Caco-2 (cell line): ENCODE results near the gene RNPS1. TPM values are rescaled to one million over a fixed set of nuclear protein-coding genes. Genes with fewer than 3 reads are reported as not detected.
A peak's percentile ranks its signal among the peaks of the same experiment; 100 is the strongest.

Experiments
- BruUV-seq: library from RNA; stranded (reverse); fragments of 400-500 nt; replicated peaks from 2 replicates; lab custom pipeline; 2021; lab: Mats Ljungman, UMichigan
- CTCF ChIA-PET: fragments of 300-600 bp; sonication (Branson Sonifier 250); formaldehyde crosslinking; loops from one replicate; lab custom pipeline; 2022; ENCODE audit warnings: antibody characterized with exemption; lab: Charles Lee
- POLR2A ChIA-PET: fragments of 300-600 bp; sonication (Branson Sonifier 250); formaldehyde crosslinking; loops from one replicate; lab custom pipeline; 2022; ENCODE audit warnings: antibody characterized with exemption; lab: Charles Lee
- DNase-seq, 2 experiments: peaks; one replicate each; pipeline versions ENCODE4 v3.0.0 to v3.0.0-alpha.2; 2020 to 2022
- H3K27me3 ChIP-seq: replicated peaks from 2 replicates; pipeline ENCODE4 v1.6.0; 2011; ENCODE audit warnings: low read length; ENCODE audit not compliant: control insufficient read depth, insufficient read depth
- H3K36me3 ChIP-seq: 2 replicates; pipeline ENCODE4 v1.5.1; 2011; ENCODE audit warnings: low read length; ENCODE audit not compliant: control insufficient read depth, insufficient read depth
- H3K4me1 ChIP-seq: fragments of 250-450 bp; sonication (Bioruptor Pico); 2 replicates; pipeline ENCODE4 v1.5.1; 2020; ENCODE audit warnings: mild to moderate bottlenecking
- H3K4me3 ChIP-seq: 2 replicates; pipeline ENCODE4 v1.5.1; 2011; ENCODE audit warnings: low read depth, mild to moderate bottlenecking, control low read depth, low read length
- H3K9me3 ChIP-seq: fragments of 250-450 bp; sonication (Bioruptor Pico); 2 replicates; pipeline ENCODE4 v1.5.1; 2020; ENCODE audit warnings: mild to moderate bottlenecking, moderate library complexity
- H3K27ac Mint-ChIP-seq: one replicate; pipeline ENCODE4 v1.8.0; 2022; ENCODE audit warnings: mixed read lengths; ENCODE audit not compliant: unreplicated experiment
- H3K27me3 Mint-ChIP-seq: one replicate; pipeline ENCODE4 v1.8.0; 2022; ENCODE audit warnings: mixed read lengths; ENCODE audit not compliant: insufficient read depth, unreplicated experiment
- H3K36me3 Mint-ChIP-seq: one replicate; pipeline ENCODE4 v1.8.0; 2022; ENCODE audit warnings: mild to moderate bottlenecking, mixed read lengths; ENCODE audit not compliant: insufficient read depth, unreplicated experiment
- H3K4me1 Mint-ChIP-seq: one replicate; pipeline ENCODE4 v1.8.0; 2022; ENCODE audit warnings: low read depth, mixed read lengths; ENCODE audit not compliant: unreplicated experiment
- H3K4me3 Mint-ChIP-seq: one replicate; pipeline ENCODE4 v1.8.0; 2022; ENCODE audit warnings: mild to moderate bottlenecking, moderate library complexity, mixed read lengths; ENCODE audit not compliant: unreplicated experiment
- H3K9me3 Mint-ChIP-seq: one replicate; pipeline ENCODE4 v1.8.0; 2022; ENCODE audit warnings: mixed read lengths; ENCODE audit not compliant: unreplicated experiment
- intact Hi-C: fragments of 100-400 bp; cut with micrococcal nuclease; formaldehyde crosslinking; loops from one replicate; pipeline ENCODE4 v1.10.0; 2022; ENCODE audit not compliant: unreplicated experiment
- total RNA-seq: library from RNA; stranded (reverse); gene quantifications from 2 replicates; pipeline ENCODE4 v1.2.3, GENCODE V29; 2022
- TF ChIP-seq, protein P1 (sequence below), 2 experiments: fragments of 200-600 bp in 1 of 2; IDR thresholded peaks; 1 replicate in 1 of 2; 2 replicates in 1 of 2; pipeline versions ENCODE4 v1.5.1 to v1.8.0; 2011 to 2022; ENCODE audit warnings: antibody characterized with exemption in 1 of 2, control low read depth in 1 of 2, inconsistent platforms in 1 of 2, low read depth in 1 of 2, low read length in 1 of 2, mild to moderate bottlenecking in 1 of 2, moderate library complexity in 1 of 2; ENCODE audit not compliant: insufficient read depth in 1 of 2, severe bottlenecking in 1 of 2, unreplicated experiment in 1 of 2

Gene RNPS1
- total RNA-seq, 1 experiment from 2014 or later = 210 TPM

DNA sequence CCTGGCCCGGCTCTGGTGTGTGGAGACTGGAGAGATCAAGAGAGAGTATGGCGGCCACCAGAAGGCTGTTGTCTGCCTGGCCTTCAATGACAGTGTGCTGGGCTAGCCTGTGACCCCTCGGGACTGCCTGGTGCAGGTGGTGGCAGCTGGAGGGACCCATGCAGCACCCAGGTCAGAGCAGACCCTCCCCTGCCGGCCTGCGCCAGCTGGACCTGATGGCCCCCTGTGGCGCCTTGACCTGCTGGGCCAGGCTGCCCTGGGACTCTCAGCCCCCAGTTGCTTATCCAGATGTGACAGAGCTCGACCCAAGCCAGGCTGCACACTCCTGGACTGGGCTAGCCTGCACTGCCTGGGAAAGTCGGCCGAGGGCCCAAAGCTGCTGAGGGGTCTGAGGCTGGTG lies 59.2 kb downstream of the RNPS1 start:
- intact Hi-C loops = no loop called here
- Histone ChIP-seq H3K36me3 (peaks cover 6% of the 10 kb centered on the region), H3K9me3 (no peaks in the 10 kb centered on the region), H3K4me1 (peaks cover 21% of the 10 kb centered on the region), H3K27me3 (no peaks in the 10 kb centered on the region), H3K4me3 (no peak overlapping the region)
- no peak overlapping the region for H3K4me3 Mint-ChIP-seq
- peaks cover 74% of the 10 kb centered on the region for H3K36me3 Mint-ChIP-seq
- H3K27ac Mint-ChIP-seq = no peak overlapping the region
- DNase-seq = no peak
- TF ChIP-seq, protein P1, sequence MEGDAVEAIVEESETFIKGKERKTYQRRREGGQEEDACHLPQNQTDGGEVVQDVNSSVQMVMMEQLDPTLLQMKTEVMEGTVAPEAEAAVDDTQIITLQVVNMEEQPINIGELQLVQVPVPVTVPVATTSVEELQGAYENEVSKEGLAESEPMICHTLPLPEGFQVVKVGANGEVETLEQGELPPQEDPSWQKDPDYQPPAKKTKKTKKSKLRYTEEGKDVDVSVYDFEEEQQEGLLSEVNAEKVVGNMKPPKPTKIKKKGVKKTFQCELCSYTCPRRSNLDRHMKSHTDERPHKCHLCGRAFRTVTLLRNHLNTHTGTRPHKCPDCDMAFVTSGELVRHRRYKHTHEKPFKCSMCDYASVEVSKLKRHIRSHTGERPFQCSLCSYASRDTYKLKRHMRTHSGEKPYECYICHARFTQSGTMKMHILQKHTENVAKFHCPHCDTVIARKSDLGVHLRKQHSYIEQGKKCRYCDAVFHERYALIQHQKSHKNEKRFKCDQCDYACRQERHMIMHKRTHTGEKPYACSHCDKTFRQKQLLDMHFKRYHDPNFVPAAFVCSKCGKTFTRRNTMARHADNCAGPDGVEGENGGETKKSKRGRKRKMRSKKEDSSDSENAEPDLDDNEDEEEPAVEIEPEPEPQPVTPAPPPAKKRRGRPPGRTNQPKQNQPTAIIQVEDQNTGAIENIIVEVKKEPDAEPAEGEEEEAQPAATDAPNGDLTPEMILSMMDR (IDR thresholded peaks at IDR 0.05; ENCODE audit: insufficient read depth in 1 of 2, low read depth in 1 of 2, low read length in 1 of 2, severe bottlenecking in 1 of 2, unreplicated experiment in 1 of 2) = no peak
- BruUV-seq = TSS peak; percentile 5
- peaks cover 14% of the 10 kb centered on the region for H3K4me1 Mint-ChIP-seq
- H3K9me3 Mint-ChIP-seq = no peaks in the 10 kb centered on the region
- POLR2A ChIA-PET = no interaction called here
- CTCF ChIA-PET = no interaction called here
- no peaks in the 10 kb centered on the region for H3K27me3 Mint-ChIP-seq

DNA sequence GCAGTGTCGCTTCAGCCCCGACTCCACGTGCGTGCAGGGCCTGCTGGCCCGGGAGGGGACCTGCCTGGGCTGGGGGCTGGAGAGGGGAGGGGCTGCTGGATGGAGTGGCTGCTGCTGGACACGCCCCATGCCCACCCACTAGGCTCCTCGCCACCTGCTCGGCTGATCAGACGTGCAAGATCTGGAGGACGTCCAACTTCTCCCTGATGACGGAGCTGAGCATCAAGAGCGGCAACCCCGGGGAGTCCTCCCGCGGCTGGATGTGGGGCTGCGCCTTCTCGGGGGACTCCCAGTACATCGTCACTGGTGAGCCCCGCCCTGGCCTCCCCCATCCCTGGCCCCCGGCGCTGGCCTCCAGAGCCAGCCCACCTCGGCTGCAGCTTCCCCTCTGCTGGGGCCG lies 59.6 kb downstream of the RNPS1 start:
- Mint-ChIP-seq H3K4me1 (peaks cover 14% of the 10 kb centered on the region), H3K36me3 (peaks cover 71% of the 10 kb centered on the region), H3K4me3 (no peak overlapping the region), H3K27me3 (no peaks in the 10 kb centered on the region), H3K9me3 (no peaks in the 10 kb centered on the region), H3K27ac (no peak overlapping the region)
- DNase-seq = no peak
- peaks cover 21% of the 10 kb centered on the region for H3K4me1 ChIP-seq
- H3K27me3 ChIP-seq = no peaks in the 10 kb centered on the region
- peaks cover 6% of the 10 kb centered on the region for H3K36me3 ChIP-seq
- H3K4me3 ChIP-seq = no peak overlapping the region
- intact Hi-C loops = no loop called here
- BruUV-seq = no TSS peak
- CTCF ChIA-PET = no interaction called here
- TF ChIP-seq, protein P1 (IDR thresholded peaks at IDR 0.05; ENCODE audit: insufficient read depth in 1 of 2, low read depth in 1 of 2, low read length in 1 of 2, severe bottlenecking in 1 of 2, unreplicated experiment in 1 of 2) = no peak
- no peaks in the 10 kb centered on the region for H3K9me3 ChIP-seq
- POLR2A ChIA-PET = no interaction called here

DNA sequence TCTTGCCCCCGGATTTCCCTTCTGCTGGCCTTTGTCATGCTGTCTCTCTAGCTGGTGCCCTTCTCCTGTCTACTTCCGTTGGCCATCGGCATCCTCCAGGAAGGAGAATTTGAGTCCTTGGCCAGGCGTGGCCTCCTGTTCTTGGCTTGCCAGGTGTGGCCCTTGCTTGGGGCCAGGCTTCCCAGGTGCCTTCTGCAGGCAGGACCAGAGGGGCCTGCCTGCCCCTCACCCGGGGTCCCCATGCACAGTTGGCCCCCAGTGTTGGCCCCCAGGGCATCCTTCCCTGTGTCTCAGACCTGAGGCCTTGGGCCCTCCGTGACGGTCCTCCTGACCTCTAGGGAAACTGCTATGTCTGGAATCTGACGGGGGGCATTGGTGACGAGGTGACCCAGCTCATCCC lies 60.1 kb downstream of the RNPS1 start:
- Histone ChIP-seq H3K9me3 (no peaks in the 10 kb centered on the region), H3K4me3 (no peak overlapping the region), H3K4me1 (peaks cover 16% of the 10 kb centered on the region), H3K27me3 (no peaks in the 10 kb centered on the region), H3K36me3 (peaks cover 6% of the 10 kb centered on the region)
- peaks cover 14% of the 10 kb centered on the region for H3K4me1 Mint-ChIP-seq
- intact Hi-C loops = no loop called here
- no peak for DNase-seq
- TF ChIP-seq, protein P1 (IDR thresholded peaks at IDR 0.05; ENCODE audit: insufficient read depth in 1 of 2, low read depth in 1 of 2, low read length in 1 of 2, severe bottlenecking in 1 of 2, unreplicated experiment in 1 of 2) = no peak
- no peaks in the 10 kb centered on the region for H3K9me3 Mint-ChIP-seq
- H3K27me3 Mint-ChIP-seq = no peaks in the 10 kb centered on the region
- H3K36me3 Mint-ChIP-seq = peaks cover 68% of the 10 kb centered on the region
- CTCF ChIA-PET = no interaction called here
- peak overlapping the region; percentile 76 for H3K27ac Mint-ChIP-seq
- no TSS peak for BruUV-seq
- peak overlapping the region; percentile 61 for H3K4me3 Mint-ChIP-seq
- POLR2A ChIA-PET = no interaction called here
